PFSK-1 (cell line): Measurements from ENCODE around the gene GCNT3.

Experiments used
- FOXP2 ChIP-seq: optimal IDR thresholded peaks from 2 replicates; pipeline ENCODE3; 2011; ENCODE audit warnings: borderline replicate concordance, control low read depth, inconsistent platforms; ENCODE audit not compliant: insufficient read depth; ENCODE audit errors: extremely low read length, extremely low read depth
- POLR2AphosphoS5 ChIP-seq: IDR thresholded peaks from 2 replicates; pipeline ENCODE4 v1.6.1; 2012; ENCODE audit warnings: low read depth, mild to moderate bottlenecking, control low read depth, low read length, moderate library complexity
- REST ChIP-seq, 2 experiments: IDR thresholded peaks; 2 replicates each; pipeline versions ENCODE4 v1.6.1 to v1.8.0; 2011 to 2012; ENCODE audit warnings: low read depth in 2 of 2, low read length in 2 of 2, control low read depth in 1 of 2, inconsistent platforms in 1 of 2, mild to moderate bottlenecking in 1 of 2, moderate library complexity in 1 of 2; ENCODE audit not compliant: insufficient read depth in 1 of 2
- SIN3A ChIP-seq: IDR thresholded peaks from 2 replicates; pipeline ENCODE4 v1.6.1; 2012; ENCODE audit warnings: mild to moderate bottlenecking, low read length, moderate library complexity, borderline replicate concordance; ENCODE audit not compliant: insufficient read depth
- TAF1 ChIP-seq: IDR thresholded peaks from 2 replicates; pipeline ENCODE4 v1.6.1; 2012; ENCODE audit warnings: low read length, control low read depth, borderline replicate concordance; ENCODE audit not compliant: insufficient read depth

GRCh38 chr15:59591356-59591755 lies 20.2 kb upstream of the GCNT3 start:
- TF ChIP-seq POLR2AphosphoS5 (no peak), TAF1 (no peak), REST (IDR thresholded peaks at IDR 0.05; ENCODE audit: insufficient read depth in 1 of 2, low read depth in 2 of 2, low read length in 2 of 2) (no peak), SIN3A (no peak), FOXP2 (no peak)
